ENCODE measurements around the gene CDHR3. TPM values are rescaled to one million over a fixed set of nuclear protein-coding genes. Genes with fewer than 3 reads are reported as not detected.

The CDHR3 gene
- total RNA-seq, 1 experiment from 2014 or later: 19.1 TPM

- Mint-ChIP-seq H3K4me1 (peaks cover 23% of the 10 kb centered on the region), H3K27ac (no peak overlapping the region)
- CTCF ChIA-PET: no interaction called here
These were observed 8.8 kb downstream of the CDHR3 start for GRCh38 chr7:105971845-105972244.

GRCh38 chr7:105972276-105972675 is 9.2 kb downstream of the CDHR3 start:
- no peak overlapping the region for H3K4me3 Mint-ChIP-seq
- H3K27ac Mint-ChIP-seq: no peak overlapping the region
- H3K36me3 Mint-ChIP-seq: no peaks in the 10 kb centered on the region; the same call in 1 of the 2 replicates
- POLR2A ChIA-PET: no interaction called here
- no peak for ATAC-seq
- peaks cover 23% of the 10 kb centered on the region for H3K4me1 Mint-ChIP-seq
- TF ChIP-seq CBFB (CRISPR knock-in tag; IDR thresholded peaks at IDR 0.05; ENCODE audit: low read depth) (no peak), STAT6 (CRISPR knock-in tag; conservative IDR thresholded peaks at IDR 0.05; ENCODE audit: low read depth) (no peak), JAZF1 (CRISPR knock-in tag; IDR thresholded peaks at IDR 0.05) (no peak), MXD4 (CRISPR knock-in tag; IDR thresholded peaks at IDR 0.05; ENCODE audit: borderline replicate concordance) (no peak), ZBTB21 (CRISPR knock-in tag; IDR thresholded peaks at IDR 0.05; ENCODE audit: borderline replicate concordance) (no peak), ZNF281 (CRISPR knock-in tag; IDR thresholded peaks at IDR 0.05) (no peak), ZNF423 (CRISPR knock-in tag; IDR thresholded peaks at IDR 0.05) (no peak), ATF6 (CRISPR knock-in tag; IDR thresholded peaks at IDR 0.05) (no peak), NFYB (CRISPR knock-in tag; conservative IDR thresholded peaks at IDR 0.05; ENCODE audit: low read depth) (no peak), JUN (CRISPR knock-in tag; IDR thresholded peaks at IDR 0.05) (no peak), IRF2 (CRISPR knock-in tag; IDR thresholded peaks at IDR 0.05; ENCODE audit: borderline replicate concordance, low read depth) (no peak), FOXP4 (CRISPR knock-in tag; IDR thresholded peaks at IDR 0.05) (no peak), USF1 (CRISPR knock-in tag; IDR thresholded peaks at IDR 0.05) (no peak), CDX4 (CRISPR knock-in tag; IDR thresholded peaks at IDR 0.05; ENCODE audit: borderline replicate concordance) (no peak), ATF1 (CRISPR knock-in tag; IDR thresholded peaks at IDR 0.05) (no peak), ZNF317 (CRISPR knock-in tag; IDR thresholded peaks at IDR 0.05; ENCODE audit: borderline replicate concordance, low read depth) (no peak)
- CTCF ChIA-PET: interaction anchor here (0.7 kb wide), 1 partner anchor 9 kb away, joined by 3 read pairs; no protein-coding TSS in a partner anchor
- no peak for DNase-seq (ENCODE audit: low spot score)
- H3K9me3 Mint-ChIP-seq: no peaks in the 10 kb centered on the region
- H3K27me3 Mint-ChIP-seq (ENCODE audit: low read depth): no peaks in the 10 kb centered on the region; the same call in none of the 2 replicates

More at GRCh38 chr7:105971845-105972244, 8.8 kb downstream of the CDHR3 start:
- H3K4me3 Mint-ChIP-seq: no peak overlapping the region
- TF ChIP-seq ZNF425 (CRISPR knock-in tag; conservative IDR thresholded peaks at IDR 0.05) (no peak), TEAD1 (CRISPR knock-in tag; IDR thresholded peaks at IDR 0.05) (no peak), FOXJ3 (CRISPR knock-in tag; IDR thresholded peaks at IDR 0.05; ENCODE audit: borderline replicate concordance) (no peak), RELA (CRISPR knock-in tag; IDR thresholded peaks at IDR 0.05; ENCODE audit: borderline replicate concordance) (no peak)
- no peaks in the 10 kb centered on the region; the same call in none of the 2 replicates for H3K27me3 Mint-ChIP-seq (ENCODE audit: low read depth)
- H3K9me3 Mint-ChIP-seq: 0 out of 2 replicates have a peak, but pooled peaks cover 3% of the 10 kb centered on the region
- peaks cover 3% of the 10 kb centered on the region; the same call in 1 of the 2 replicates for H3K36me3 Mint-ChIP-seq
- DNase-seq (ENCODE audit: low spot score) (no peak), ATAC-seq (no peak)
- POLR2A ChIA-PET: no interaction called here
